ENCODE measurements around the gene APLF. TPM values are rescaled to one million over a fixed set of nuclear protein-coding genes. Genes with fewer than 3 reads are reported as not detected.
"Not testable (repeated sequence)": the region's sequence is repeated elsewhere in the genome, so short reads cannot be mapped to it uniquely, and the experiment has no call there.

The APLF gene
- total and polyA plus RNA-seq, 2 experiments from 2014 or later = 3.1 to 5.9 TPM

GRCh38 chr2:68435615-68436014 is 31.8 kb upstream of the APLF start:
- Histone ChIP-seq H3K27me3 (no peaks in the 10 kb centered on the region), H3K4me3 (no peak overlapping the region), H3K4me1 (ENCODE audit: low read depth) (peaks cover 32% of the 10 kb centered on the region), H3K27ac (peak overlapping the region; percentile 91), H3K36me3 (no peaks in the 10 kb centered on the region), H3K9me3 (ENCODE audit: low read depth) (no peaks in the 10 kb centered on the region)
- TF ChIP-seq CTCF (IDR thresholded peaks at IDR 0.05; ENCODE audit: low read depth, low read length) = no peak
- peak in 1 of 2 donors; percentile 59 for DNase-seq (ENCODE audit: low read depth in 1 of 2, low spot score in 1 of 2)

GRCh38 chr2:68436270-68436669 is 31.1 kb upstream of the APLF start:
- peak overlapping the region; percentile 91 for H3K27ac ChIP-seq

GRCh38 chr2:68438455-68439303 is 28.7 kb upstream of the APLF start:
- peak in 1 of 2 donors; percentile 40 for DNase-seq (ENCODE audit: low read depth in 1 of 2, low spot score in 1 of 2)
- H3K27ac ChIP-seq = no peak overlapping the region
- H3K4me1 ChIP-seq (ENCODE audit: low read depth) = peaks cover 38% of the 10 kb centered on the region
- peaks cover 3% of the 10 kb centered on the region for H3K9me3 ChIP-seq (ENCODE audit: low read depth)
- TF ChIP-seq CTCF (IDR thresholded peaks at IDR 0.05; ENCODE audit: low read depth, low read length) = no peak
- H3K4me3 ChIP-seq = no peak overlapping the region
- H3K36me3 ChIP-seq = no peaks in the 10 kb centered on the region
- H3K27me3 ChIP-seq = no peaks in the 10 kb centered on the region

More at GRCh38 chr2:68436270-68436669, 31.1 kb upstream of the APLF start:
- Histone ChIP-seq H3K9me3 (ENCODE audit: low read depth) (no peaks in the 10 kb centered on the region), H3K4me3 (no peak overlapping the region), H3K27me3 (no peaks in the 10 kb centered on the region), H3K36me3 (no peaks in the 10 kb centered on the region), H3K4me1 (ENCODE audit: low read depth) (peaks cover 34% of the 10 kb centered on the region)
- no peak for TF ChIP-seq CTCF (IDR thresholded peaks at IDR 0.05; ENCODE audit: low read depth, low read length)
- DNase-seq (ENCODE audit: low read depth in 1 of 2, low spot score in 1 of 2) = peak in 1 of 2 donors; percentile 34

GRCh38 chr2:68441179-68441993 is 26.0 kb upstream of the APLF start:
- Histone ChIP-seq H3K27ac (peak overlapping the region; percentile 84), H3K4me1 (ENCODE audit: low read depth) (peaks cover 26% of the 10 kb centered on the region), H3K9me3 (ENCODE audit: low read depth) (peaks cover 3% of the 10 kb centered on the region), H3K4me3 (no peak overlapping the region), H3K36me3 (no peaks in the 10 kb centered on the region), H3K27me3 (no peaks in the 10 kb centered on the region)
- peak; percentile 93 to 96 for DNase-seq (ENCODE audit: low read depth in 1 of 2, low spot score in 1 of 2)
- TF ChIP-seq CTCF (IDR thresholded peaks at IDR 0.05; ENCODE audit: low read depth, low read length) = peak; percentile 83

GRCh38 chr2:68441994-68442322 is 25.4 kb upstream of the APLF start:
- no peak for DNase-seq (ENCODE audit: low read depth in 1 of 2, low spot score in 1 of 2)
- no peaks in the 10 kb centered on the region for H3K36me3 ChIP-seq
- TF ChIP-seq CTCF (IDR thresholded peaks at IDR 0.05; ENCODE audit: low read depth, low read length) = no peak

GRCh38 chr2:68446425-68446824 is 21.0 kb upstream of the APLF start:
- H3K27me3 ChIP-seq; H3K4me3 ChIP-seq; DNase-seq (ENCODE audit: low read depth in 1 of 2, low spot score in 1 of 2); H3K36me3 ChIP-seq; H3K9me3 ChIP-seq (ENCODE audit: low read depth); H3K27ac ChIP-seq; H3K4me1 ChIP-seq (ENCODE audit: low read depth): not testable (repeated sequence)

More at GRCh38 chr2:68441994-68442322, 25.4 kb upstream of the APLF start:
- peaks cover 21% of the 10 kb centered on the region for H3K4me1 ChIP-seq (ENCODE audit: low read depth)
- no peak overlapping the region for H3K4me3 ChIP-seq
- H3K27ac ChIP-seq = no peak overlapping the region
- no peaks in the 10 kb centered on the region for H3K27me3 ChIP-seq
- H3K9me3 ChIP-seq (ENCODE audit: low read depth) = peaks cover 3% of the 10 kb centered on the region
